ENCODE measurements around the gene BICRAL. TPM values are rescaled to one million over a fixed set of nuclear protein-coding genes. Genes with fewer than 3 reads are reported as not detected.

Gene BICRAL
- total and polyA plus RNA-seq, 9 of the 15 experiments (the other 6 are each of a cell fraction or from before 2014, with no cell fraction given), result 1.2 to 11.9 (median 5.6) TPM

- TF ChIP-seq ELK1 (CRISPR knock-in tag; IDR thresholded peaks at IDR 0.05), result no peak
- TF ChIP-seq DEAF1 (CRISPR knock-in tag; IDR thresholded peaks at IDR 0.05), result peak; percentile 53
- TF ChIP-seq ZNF274 (IDR thresholded peaks at IDR 0.05; ENCODE audit: borderline replicate concordance, low read depth, low read length), result no peak
- no peak for TF ChIP-seq SAFB2 (IDR thresholded peaks at IDR 0.05; ENCODE audit: borderline replicate concordance, low read depth, low read length, severe bottlenecking)
- no peak for TF ChIP-seq MAFK (IDR thresholded peaks at IDR 0.05; ENCODE audit: low read length)
- no peak for TF ChIP-seq DMBX1 (CRISPR knock-in tag; IDR thresholded peaks at IDR 0.05; ENCODE audit: borderline replicate concordance)
- TF ChIP-seq REST (IDR thresholded peaks at IDR 0.05; ENCODE audit: borderline replicate concordance), result peak; percentile 25; the same call in 1 of the 2 replicates
- TF ChIP-seq REST (CRISPR knock-in tag; IDR thresholded peaks at IDR 0.05; ENCODE audit: low read depth), result no peak
- TF ChIP-seq POLR2AphosphoS2 (IDR thresholded peaks at IDR 0.05; ENCODE audit: low read length), result no peak
- no peak for TF ChIP-seq HDGF (IDR thresholded peaks at IDR 0.05)
- no peak for TF ChIP-seq PURB (CRISPR knock-in tag; IDR thresholded peaks at IDR 0.05; ENCODE audit: low read depth)
- no peak for TF ChIP-seq ZNF77 (CRISPR knock-in tag; IDR thresholded peaks at IDR 0.05)
- TF ChIP-seq RFX5 (IDR thresholded peaks at IDR 0.05; ENCODE audit: low read depth, low read length), result no peak
- TF ChIP-seq RBM17 (IDR thresholded peaks at IDR 0.05; ENCODE audit: borderline replicate concordance, low read depth, low read length), result no peak
- no peak for TF ChIP-seq ZMIZ1 (IDR thresholded peaks at IDR 0.05; ENCODE audit: low read depth in 2 of 2, low read length in 2 of 2)
Observed at GRCh38 chr6:42898891-42899361, 117.1 kb downstream of the BICRAL start (continued).

Data from K562 (cell line).